HG02588 (cell line): ENCODE data around the gene P3H2.

Experiments used
- ATAC-seq: cut with Tn5 transposase; IDR thresholded peaks from one replicate; pipeline ENCODE4 v1.9.1; 2021; ENCODE audit warnings: mild to moderate bottlenecking, moderate library complexity; ENCODE audit not compliant: unreplicated experiment

P3H2 gene

GRCh38 chr3:189949580-189949979 is 171.1 kb downstream of the P3H2 start:
- no peak for ATAC-seq

- no peak for ATAC-seq
These were observed 172.0 kb downstream of the P3H2 start for GRCh38 chr3:189948724-189949045.

GRCh38 chr3:189947948-189948723 is 172.6 kb downstream of the P3H2 start:
- no peak for ATAC-seq

- ATAC-seq: no peak
These were observed 173.6 kb downstream of the P3H2 start for GRCh38 chr3:189947068-189947467.

- no peak for ATAC-seq
These were observed 174.6 kb downstream of the P3H2 start for GRCh38 chr3:189945935-189946709.

GRCh38 chr3:189944285-189945145 is 176.2 kb downstream of the P3H2 start:
- ATAC-seq: no peak

GRCh38 chr3:189942948-189943347 is 177.7 kb downstream of the P3H2 start:
- no peak for ATAC-seq

GRCh38 chr3:189941679-189942078 is 179.0 kb downstream of the P3H2 start:
- ATAC-seq: no peak

GRCh38 chr3:189941125-189941524 is 179.6 kb downstream of the P3H2 start:
- ATAC-seq: no peak

- no peak for ATAC-seq
These were observed 183.2 kb downstream of the P3H2 start for GRCh38 chr3:189937302-189938127.

GRCh38 chr3:189936201-189936945 is 184.3 kb downstream of the P3H2 start:
- ATAC-seq: no peak

GRCh38 chr3:189927975-189928895 is 192.5 kb downstream of the P3H2 start:
- ATAC-seq: no peak

GRCh38 chr3:189921770-189922169 is 198.9 kb downstream of the P3H2 start:
- no peak for ATAC-seq

- ATAC-seq: no peak
These were observed 205.9 kb downstream of the P3H2 start for GRCh38 chr3:189914799-189915198.

- no peak for ATAC-seq
These were observed 209.7 kb downstream of the P3H2 start for GRCh38 chr3:189911001-189911400.

GRCh38 chr3:189909573-189909972 is 211.1 kb downstream of the P3H2 start:
- ATAC-seq: no peak

GRCh38 chr3:189909139-189909538 is 211.6 kb downstream of the P3H2 start:
- no peak for ATAC-seq

GRCh38 chr3:189908646-189909045 is 212.1 kb downstream of the P3H2 start:
- no peak for ATAC-seq

- ATAC-seq: no peak
These were observed 212.9 kb downstream of the P3H2 start for GRCh38 chr3:189907803-189908202.
